Activated CD8-positive, alpha-beta T cell treated with anti-CD3 and anti-CD28 coated beads, Interleukin-2, amount 10 ng/mL, durations not matched to agents 7 days and 5 days (primary cell): ENCODE results near the gene TMSB4X. TPM values are rescaled to one million over a fixed set of nuclear protein-coding genes. Genes with fewer than 3 reads are reported as not detected.
"Not testable (repeated sequence)": the region's sequence is repeated elsewhere in the genome, so short reads cannot be mapped to it uniquely, and the experiment has no call there.

Experiments
- ATAC-seq: fragments of 150-1000 bp; cut with Tn5 transposase; one replicate; pipeline ENCODE4 v1.10.0; 2021; ENCODE audit warnings: moderate library complexity
- CTCF ChIA-PET: fragments of 350-600 bp; sonication (Branson Sonifier 250); formaldehyde crosslinking; loops from one replicate; lab custom pipeline; 2021; ENCODE audit warnings: antibody characterized with exemption; lab: Charles Lee
- POLR2A ChIA-PET: fragments of 350-600 bp; sonication (Branson Sonifier 250); formaldehyde crosslinking; loops from one replicate; lab custom pipeline; 2021; ENCODE audit warnings: antibody characterized with exemption; lab: Charles Lee
- DNase-seq: peaks from one replicate; pipeline ENCODE4 v3.0.0-alpha.2; 2020
- H3K27ac Mint-ChIP-seq: one replicate; pipeline ENCODE4 v1.8.0; 2021; ENCODE audit warnings: mild to moderate bottlenecking, mixed read lengths
- H3K27me3 Mint-ChIP-seq: one replicate; pipeline ENCODE4 v1.8.0; 2021; ENCODE audit warnings: low read depth, mixed read lengths
- H3K36me3 Mint-ChIP-seq: one replicate; pipeline ENCODE4 v1.8.0; 2021; ENCODE audit warnings: low read depth, mixed read lengths
- H3K4me1 Mint-ChIP-seq: one replicate; pipeline ENCODE4 v1.8.0; 2021; ENCODE audit warnings: low read depth, mixed read lengths
- H3K4me3 Mint-ChIP-seq: one replicate; pipeline ENCODE4 v1.8.0; 2021; ENCODE audit warnings: mild to moderate bottlenecking, mixed read lengths
- H3K9me3 Mint-ChIP-seq: one replicate; pipeline ENCODE4 v1.8.0; 2022; ENCODE audit warnings: mixed read lengths; ENCODE audit not compliant: insufficient read depth
- total RNA-seq, 2 experiments: library from RNA; stranded (reverse); gene quantifications; one replicate each; pipeline ENCODE4 v1.2.3, GENCODE V29; 2021

The TMSB4X gene
- total RNA-seq, 2 experiments from 2014 or later = 8,800 to 8,961 TPM

DNA sequence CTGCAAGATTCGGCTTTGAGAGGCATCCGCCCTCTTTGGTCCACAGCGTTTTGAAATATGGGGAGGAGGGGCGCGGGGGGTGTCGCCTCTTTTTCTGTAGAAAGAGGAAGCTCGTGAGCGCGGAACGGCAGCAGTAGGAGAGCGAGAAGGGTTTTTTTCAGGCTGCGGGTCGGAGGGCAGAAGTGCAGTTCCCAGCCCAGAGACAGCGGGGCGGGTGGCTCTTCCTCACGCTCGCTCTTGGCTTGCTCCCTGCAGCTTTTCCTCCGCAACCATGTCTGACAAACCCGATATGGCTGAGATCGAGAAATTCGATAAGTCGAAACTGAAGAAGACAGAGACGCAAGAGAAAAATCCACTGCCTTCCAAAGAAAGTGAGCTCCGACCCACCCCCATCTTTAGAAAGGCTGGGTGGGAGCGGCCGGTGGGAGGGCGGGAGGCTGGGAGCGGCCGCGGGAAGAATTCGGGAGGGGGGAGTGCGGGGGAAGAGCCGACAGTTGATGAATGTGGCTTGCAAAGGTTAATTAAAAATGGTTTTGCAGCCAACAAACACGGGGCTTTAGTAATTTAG is 1.2 kb downstream of the TMSB4X start:
- ChIA-PET POLR2A (interaction anchor here (0.5 to 16.3 kb wide), 15 partner anchors 9 to 516 kb away, joined by 3 to 1048 read pairs (median 4); no protein-coding TSS in a partner anchor), CTCF (interaction anchor here (0.8 to 22.7 kb wide), 3 partner anchors 24 to 512 kb away, joined by 3 to 406 read pairs (median 4); no protein-coding TSS in a partner anchor)
- DNase-seq = peak; percentile 65
- Mint-ChIP-seq H3K9me3 (no peaks in the 10 kb centered on the region), H3K36me3 (peaks cover 60% of the 10 kb centered on the region), H3K27me3 (no peaks in the 10 kb centered on the region), H3K27ac (peak overlapping the region; percentile 99), H3K4me1 (peaks cover 23% of the 10 kb centered on the region), H3K4me3 (peak overlapping the region; percentile 95)
- ATAC-seq = no peak

DNA sequence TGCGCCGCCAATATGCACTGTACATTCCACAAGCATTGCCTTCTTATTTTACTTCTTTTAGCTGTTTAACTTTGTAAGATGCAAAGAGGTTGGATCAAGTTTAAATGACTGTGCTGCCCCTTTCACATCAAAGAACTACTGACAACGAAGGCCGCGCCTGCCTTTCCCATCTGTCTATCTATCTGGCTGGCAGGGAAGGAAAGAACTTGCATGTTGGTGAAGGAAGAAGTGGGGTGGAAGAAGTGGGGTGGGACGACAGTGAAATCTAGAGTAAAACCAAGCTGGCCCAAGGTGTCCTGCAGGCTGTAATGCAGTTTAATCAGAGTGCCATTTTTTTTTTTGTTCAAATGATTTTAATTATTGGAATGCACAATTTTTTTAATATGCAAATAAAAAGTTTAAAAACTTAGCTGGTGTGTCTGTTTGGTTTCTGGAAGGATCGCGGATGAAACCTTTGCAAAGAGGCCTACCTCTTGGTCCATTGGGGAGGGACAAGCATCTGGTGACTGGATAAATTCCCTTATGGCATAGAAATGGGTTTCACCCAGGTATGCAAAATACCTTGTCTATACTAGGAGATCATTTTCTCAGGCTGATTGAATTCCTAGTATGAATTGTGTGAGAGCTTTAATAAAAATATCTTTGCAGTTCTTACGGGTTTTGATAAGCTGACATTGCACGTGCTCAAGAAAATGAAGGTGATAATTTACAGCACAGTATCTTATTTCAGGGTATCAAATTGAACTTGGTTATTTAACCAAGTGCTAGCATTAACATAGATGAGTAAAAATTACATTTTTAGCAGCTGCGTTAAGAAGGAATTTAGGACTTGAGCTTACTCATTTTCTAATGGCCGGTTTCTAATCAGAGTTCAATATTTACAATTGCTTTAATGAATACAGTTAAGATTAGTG is 2.2 kb downstream of the TMSB4X start:
- DNase-seq, H3K27me3 Mint-ChIP-seq, H3K9me3 Mint-ChIP-seq, ATAC-seq: not testable (repeated sequence)
- Mint-ChIP-seq H3K27ac (peak overlapping the region; percentile 98), H3K4me3 (peak overlapping the region; percentile 95), H3K36me3 (peaks cover 57% of the 10 kb centered on the region), H3K4me1 (peaks cover 28% of the 10 kb centered on the region)
- ChIA-PET POLR2A (interaction anchor here (0.7 to 16.3 kb wide), 14 partner anchors 9 to 511 kb away, joined by 3 to 1048 read pairs (median 8); no protein-coding TSS in a partner anchor), CTCF (interaction anchor here (0.6 to 22.7 kb wide), 12 partner anchors 22 to 514 kb away, joined by 3 to 406 read pairs (median 4); no protein-coding TSS in a partner anchor)

DNA sequence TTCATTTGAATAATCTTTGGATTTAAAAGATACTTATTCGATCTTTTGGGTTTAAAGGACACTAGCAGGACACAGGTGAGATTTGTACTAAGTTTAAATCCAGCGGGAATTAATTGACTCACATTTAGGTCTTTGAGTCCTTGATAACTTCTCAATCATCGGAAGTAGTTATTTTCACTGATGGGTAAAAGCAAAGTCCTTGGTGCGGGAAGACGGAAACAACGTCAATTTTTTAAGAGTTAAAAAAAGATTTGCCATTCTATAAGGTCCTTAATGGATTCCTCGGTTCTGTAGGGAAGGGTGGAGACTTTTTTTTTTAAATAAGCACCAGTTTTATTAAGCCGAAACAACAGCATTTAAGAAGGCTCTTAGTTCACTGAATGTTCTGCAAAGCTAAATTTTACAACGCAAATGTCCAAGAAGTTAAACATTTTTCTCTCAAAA is 2.9 kb downstream of the TMSB4X start:
- ATAC-seq (no peak), DNase-seq (no peak)
- no peaks in the 10 kb centered on the region for H3K27me3 Mint-ChIP-seq
- H3K9me3 Mint-ChIP-seq = no peaks in the 10 kb centered on the region
- H3K4me3 Mint-ChIP-seq = peak overlapping the region; percentile 95
- H3K36me3 Mint-ChIP-seq = peaks cover 52% of the 10 kb centered on the region
- peaks cover 34% of the 10 kb centered on the region for H3K4me1 Mint-ChIP-seq
- H3K27ac Mint-ChIP-seq = peak overlapping the region; percentile 98
- ChIA-PET CTCF (interaction anchor here (1.0 to 22.7 kb wide), 12 partner anchors 21 to 513 kb away, joined by 3 to 406 read pairs (median 6); no protein-coding TSS in a partner anchor), POLR2A (interaction anchor here (0.8 to 16.3 kb wide), 16 partner anchors 9 to 510 kb away, joined by 3 to 1048 read pairs (median 8); no protein-coding TSS in a partner anchor)

DNA sequence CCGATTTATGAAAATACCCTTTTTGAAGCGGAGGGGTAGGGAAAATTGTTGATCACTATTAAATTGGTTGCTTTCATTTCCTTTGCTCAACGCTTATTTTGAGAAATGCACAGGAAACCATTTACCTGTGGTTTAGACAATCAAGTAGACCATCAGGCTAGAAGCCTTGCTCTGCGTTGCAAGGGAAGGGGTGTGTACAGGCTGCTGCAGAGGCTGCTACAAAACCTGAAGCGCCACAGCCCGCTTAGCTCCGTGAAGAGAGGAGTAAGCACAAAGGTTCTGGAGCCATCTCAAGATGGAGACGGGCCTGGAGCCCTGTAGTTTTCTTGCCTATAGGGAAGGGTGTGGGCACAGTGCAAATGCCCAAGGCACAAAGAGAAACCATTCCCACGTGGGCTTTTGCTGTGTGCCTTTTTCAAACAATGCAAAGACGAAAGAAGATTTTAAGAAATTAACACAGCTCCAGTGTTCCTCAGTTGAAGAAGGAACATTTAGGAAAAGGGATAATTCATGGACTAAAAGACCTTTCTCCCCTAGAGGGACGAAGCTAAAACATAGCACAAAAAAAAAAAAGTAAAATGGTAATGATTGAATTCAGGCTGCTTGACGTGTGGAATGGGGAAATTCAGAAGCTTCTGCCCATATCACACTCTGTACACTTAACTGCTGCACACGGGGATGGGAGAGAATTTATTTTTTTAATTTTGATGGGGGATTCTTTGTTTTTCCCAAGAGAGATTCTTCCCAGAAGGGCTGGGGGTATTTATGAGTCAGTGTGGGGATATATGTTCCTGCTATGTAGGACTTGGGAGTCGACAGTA is 3.5 kb downstream of the TMSB4X start:
- peak; percentile 56 for ATAC-seq
- Mint-ChIP-seq H3K27me3 (no peaks in the 10 kb centered on the region), H3K4me1 (peaks cover 39% of the 10 kb centered on the region), H3K9me3 (no peaks in the 10 kb centered on the region), H3K27ac (peak overlapping the region; percentile 98), H3K4me3 (peak overlapping the region; percentile 95), H3K36me3 (peaks cover 49% of the 10 kb centered on the region)
- ChIA-PET POLR2A (interaction anchor here (0.6 to 16.3 kb wide), 20 partner anchors 8 to 510 kb away, joined by 3 to 1048 read pairs (median 6); no protein-coding TSS in a partner anchor), CTCF (interaction anchor here (0.8 to 22.7 kb wide), 13 partner anchors 17 to 668 kb away, joined by 3 to 406 read pairs (median 8); no protein-coding TSS in a partner anchor)
- peak; percentile 82 for DNase-seq

DNA sequence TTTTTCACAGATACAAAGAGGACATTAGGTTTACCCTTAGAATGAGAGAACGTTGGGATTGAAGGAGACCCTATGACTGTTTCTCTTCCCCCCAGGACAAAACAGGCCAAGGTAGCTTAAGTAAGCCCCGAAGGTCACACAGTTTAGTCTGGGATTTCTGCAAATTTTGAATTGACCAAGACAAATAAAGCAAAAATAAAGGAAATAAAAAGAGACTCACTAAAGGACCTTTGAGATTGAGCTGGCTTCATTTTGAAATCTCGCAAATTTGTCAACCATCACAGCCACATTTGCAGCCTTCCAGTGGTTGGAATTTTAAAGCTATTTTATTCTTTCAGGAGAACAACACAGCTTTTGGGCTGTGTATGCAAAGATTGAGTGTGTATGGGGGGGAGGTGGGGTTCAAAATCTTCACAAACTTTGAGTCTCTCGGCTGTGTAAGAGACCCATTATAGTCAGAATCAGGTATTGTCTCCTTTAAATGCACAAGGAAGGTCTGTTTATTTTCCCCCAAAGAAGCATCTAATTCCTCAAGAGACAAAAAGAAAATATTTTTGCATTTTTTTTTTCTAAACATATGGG is 4.2 kb downstream of the TMSB4X start:
- peaks cover 46% of the 10 kb centered on the region for H3K4me1 Mint-ChIP-seq
- DNase-seq (no peak), ATAC-seq (no peak)
- CTCF ChIA-PET = interaction anchor here (0.8 to 22.7 kb wide), 12 partner anchors 16 to 667 kb away, joined by 3 to 406 read pairs (median 8); no protein-coding TSS in a partner anchor
- peaks cover 45% of the 10 kb centered on the region for H3K36me3 Mint-ChIP-seq
- POLR2A ChIA-PET = interaction anchor here (0.5 to 16.3 kb wide), 15 partner anchors 11 to 509 kb away, joined by 3 to 1048 read pairs (median 6); no protein-coding TSS in a partner anchor
- peak overlapping the region; percentile 98 for H3K27ac Mint-ChIP-seq
- no peaks in the 10 kb centered on the region for H3K9me3 Mint-ChIP-seq
- peak overlapping the region; percentile 95 for H3K4me3 Mint-ChIP-seq
- H3K27me3 Mint-ChIP-seq = no peaks in the 10 kb centered on the region

DNA sequence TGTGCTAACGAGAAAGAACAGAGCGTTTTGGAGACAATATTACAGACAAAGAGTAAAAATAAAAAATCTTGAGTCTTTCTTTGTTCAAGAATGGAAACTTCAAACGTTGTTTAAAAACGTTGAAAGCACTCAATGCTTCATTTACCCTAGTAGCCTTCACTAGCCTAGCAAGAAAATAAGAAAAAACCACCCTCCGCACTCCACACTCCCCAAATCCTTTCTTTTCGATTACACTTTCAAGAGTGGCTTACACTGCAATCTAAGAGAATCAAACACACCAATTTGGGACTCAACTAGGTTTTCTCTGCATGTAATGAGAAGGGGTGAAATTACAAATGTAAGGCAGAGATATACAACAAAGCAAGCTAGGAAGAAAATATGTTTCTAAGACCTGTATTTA is 4.7 kb downstream of the TMSB4X start:
- DNase-seq (no peak), ATAC-seq (no peak)
- Mint-ChIP-seq H3K4me1 (peaks cover 51% of the 10 kb centered on the region), H3K4me3 (peak overlapping the region; percentile 95), H3K27me3 (no peaks in the 10 kb centered on the region), H3K36me3 (peaks cover 45% of the 10 kb centered on the region), H3K9me3 (no peaks in the 10 kb centered on the region), H3K27ac (peak overlapping the region; percentile 98)
- ChIA-PET CTCF (interaction anchor here (1.0 to 22.7 kb wide), 12 partner anchors 16 to 666 kb away, joined by 3 to 406 read pairs (median 8); no protein-coding TSS in a partner anchor), POLR2A (interaction anchor here (0.5 to 16.3 kb wide), 11 partner anchors 11 to 509 kb away, joined by 3 to 1048 read pairs (median 21); no protein-coding TSS in a partner anchor)

DNA sequence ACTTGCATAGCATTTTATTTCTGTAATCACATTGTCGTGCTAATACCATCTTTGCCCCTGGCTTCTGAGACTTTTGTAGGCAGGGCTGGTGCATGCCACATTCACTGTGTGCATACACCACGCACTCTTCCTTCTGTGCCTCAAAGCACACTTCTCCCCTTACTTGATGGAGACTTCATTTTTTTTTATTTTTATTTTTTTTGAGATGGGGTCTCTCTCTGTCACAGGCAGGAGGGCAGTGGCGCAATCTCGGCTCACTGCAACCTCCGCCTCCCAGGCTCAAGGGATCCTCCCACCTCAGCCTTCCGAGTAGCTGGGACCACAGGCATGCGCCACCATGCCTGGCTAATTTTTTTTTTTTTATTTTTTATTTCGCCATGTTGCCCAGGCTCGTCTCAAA is 5.1 kb downstream of the TMSB4X start:
- ChIA-PET POLR2A (interaction anchor here (0.7 to 16.3 kb wide), 8 partner anchors 12 to 508 kb away, joined by 3 to 1048 read pairs (median 32); no protein-coding TSS in a partner anchor), CTCF (interaction anchor here (0.7 to 22.7 kb wide), 8 partner anchors 23 to 508 kb away, joined by 3 to 406 read pairs (median 10); no protein-coding TSS in a partner anchor)
- not testable (repeated sequence) for DNase-seq, H3K9me3 Mint-ChIP-seq, H3K27me3 Mint-ChIP-seq, ATAC-seq
- Mint-ChIP-seq H3K4me3 (peak overlapping the region; percentile 95), H3K4me1 (peaks cover 54% of the 10 kb centered on the region), H3K27ac (peak overlapping the region; percentile 98), H3K36me3 (peaks cover 40% of the 10 kb centered on the region)

DNA sequence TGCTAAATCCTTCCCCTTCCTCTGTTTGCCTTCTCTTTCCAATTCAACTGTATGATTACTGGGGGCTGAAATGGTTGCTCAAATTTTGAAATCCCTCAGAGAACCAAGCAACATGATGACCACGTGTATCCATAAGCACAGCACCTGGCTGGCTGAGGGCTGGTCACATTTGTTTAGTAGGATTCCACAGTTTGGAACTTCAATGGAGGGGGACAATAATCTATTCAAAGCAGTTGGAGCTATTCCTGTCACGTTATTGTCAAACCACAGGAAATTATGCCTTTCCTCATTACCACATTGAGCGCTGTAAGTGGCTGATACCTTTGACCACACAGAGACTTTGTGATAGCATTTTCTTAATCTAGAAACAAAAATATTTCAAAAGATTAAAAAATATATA is 7.0 kb downstream of the TMSB4X start:
- POLR2A ChIA-PET = interaction anchor here (0.6 to 16.3 kb wide), 6 partner anchors 9 to 114 kb away, joined by 3 to 1048 read pairs (median 6); no protein-coding TSS in a partner anchor
- Mint-ChIP-seq H3K27ac (peak overlapping the region; percentile 67), H3K9me3 (peaks cover 6% of the 10 kb centered on the region)

DNA sequence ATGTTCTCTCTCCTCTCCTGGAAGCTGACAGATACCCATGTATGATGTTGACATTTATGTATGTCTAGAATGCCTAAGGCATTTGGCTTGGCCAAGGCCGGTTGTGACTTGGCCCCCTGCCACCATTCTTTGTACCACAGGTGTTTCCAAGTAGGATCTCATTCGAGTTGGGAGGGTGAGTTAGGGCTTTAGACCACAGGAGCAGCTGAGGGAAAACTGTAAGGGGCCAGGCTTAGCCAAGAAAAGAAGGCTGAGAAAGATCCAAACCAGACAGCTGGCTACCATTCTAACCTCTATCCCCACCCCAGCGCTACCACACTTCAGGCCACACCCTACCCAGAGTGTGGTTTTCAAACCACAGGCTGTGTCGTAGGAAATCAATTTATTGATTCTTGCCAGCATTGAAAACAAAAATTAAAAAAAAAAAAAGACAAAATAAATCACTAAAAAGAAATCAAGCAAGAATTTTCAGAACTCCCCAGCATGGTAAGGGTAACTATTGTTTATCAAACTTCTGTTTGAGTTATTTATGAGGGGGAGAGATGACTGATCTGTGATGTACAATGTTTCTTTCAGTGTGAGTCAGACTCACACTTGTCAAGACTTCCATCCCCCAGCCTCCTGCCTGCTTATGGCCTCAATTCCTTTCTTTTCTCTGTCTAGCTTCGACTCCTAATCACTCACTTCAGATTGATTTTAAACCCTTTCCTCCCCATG is 9.9 kb downstream of the TMSB4X start:
- no peaks in the 10 kb centered on the region for H3K27me3 Mint-ChIP-seq
- DNase-seq (peak; percentile 70), ATAC-seq (peak; percentile 74)
- H3K36me3 Mint-ChIP-seq = peaks cover 16% of the 10 kb centered on the region
- ChIA-PET CTCF (interaction anchor here (1.2 to 22.7 kb wide), 7 partner anchors 13 to 504 kb away, joined by 3 to 406 read pairs (median 7); no protein-coding TSS in a partner anchor), POLR2A (interaction anchor here (0.8 to 2.8 kb wide), 10 partner anchors 9 to 106 kb away, joined by 3 to 22 read pairs (median 7); partner anchors contain the start of gene TMSB4X)
- peak overlapping the region; percentile 97 for H3K27ac Mint-ChIP-seq
- H3K9me3 Mint-ChIP-seq = peaks cover 9% of the 10 kb centered on the region
- H3K4me3 Mint-ChIP-seq = peak overlapping the region; percentile 52
- H3K4me1 Mint-ChIP-seq = peaks cover 70% of the 10 kb centered on the region

More for the DNA sequence above, 7.0 kb downstream of the TMSB4X start:
- DNase-seq (no peak), ATAC-seq (no peak)
- no peak overlapping the region for H3K4me3 Mint-ChIP-seq
- H3K4me1 Mint-ChIP-seq = peaks cover 73% of the 10 kb centered on the region
- peaks cover 34% of the 10 kb centered on the region for H3K36me3 Mint-ChIP-seq
- no peaks in the 10 kb centered on the region for H3K27me3 Mint-ChIP-seq
- CTCF ChIA-PET = interaction anchor here (1.2 to 22.7 kb wide), 4 partner anchors 20 to 407 kb away, joined by 3 to 406 read pairs (median 6); no protein-coding TSS in a partner anchor
